PC-3 (cell line): ENCODE measurements around the gene ATF2. TPM values are rescaled to one million over a fixed set of nuclear protein-coding genes. Genes with fewer than 3 reads are reported as not detected.

Experiments
- ATAC-seq: fragments of 200-7000 bp; cut with Tn5 transposase; 2 replicates; pipeline ENCODE4 v1.9.1; 2020; ENCODE audit warnings: mild to moderate bottlenecking, moderate library complexity
- BruUV-seq: library from RNA; stranded (reverse); fragments of 400-500 nt; replicated peaks from 2 replicates; lab custom pipeline; 2021; lab: Mats Ljungman, UMichigan
- CTCF ChIA-PET: fragments of 300-600 bp; sonication (Branson Sonifier 250); formaldehyde crosslinking; loops from one replicate; lab custom pipeline; 2022; ENCODE audit warnings: antibody characterized with exemption; lab: Charles Lee
- POLR2A ChIA-PET: fragments of 300-600 bp; sonication (Branson Sonifier 250); formaldehyde crosslinking; loops from one replicate; lab custom pipeline; 2022; ENCODE audit warnings: antibody characterized with exemption; ENCODE audit not compliant: unreplicated experiment; lab: Charles Lee
- DNase-seq: peaks from one replicate; pipeline ENCODE4 v3.0.0-alpha.2; 2015
- H2AFZ ChIP-seq: fragments of 300-600 bp; sonication (generic); 2 replicates; pipeline ENCODE4 v1.6.0; 2016; ENCODE audit warnings: antibody characterized with exemption, low read length
- H3F3A ChIP-seq: fragments of 300-600 bp; sonication (generic); one replicate; pipeline ENCODE4 v1.6.0; 2017; ENCODE audit warnings: antibody characterized with exemption, low read length, control low read depth, mild to moderate bottlenecking; ENCODE audit not compliant: unreplicated experiment
- H3K27ac ChIP-seq: fragments of 300-600 bp; sonication (generic); 2 replicates; pipeline ENCODE4 v1.5.1; 2016; ENCODE audit warnings: mild to moderate bottlenecking, low read length
- H3K27me3 ChIP-seq: fragments of 300-600 bp; sonication (generic); 2 replicates; pipeline ENCODE4 v1.6.1; 2016; ENCODE audit warnings: low read length, mixed read lengths
- H3K36me3 ChIP-seq: fragments of 300-600 bp; sonication (generic); 2 replicates; pipeline ENCODE4 v1.6.1; 2016; ENCODE audit warnings: low read depth, mixed run types, low read length, mixed read lengths
- H3K4me1 ChIP-seq: fragments of 300-600 bp; sonication (generic); 2 replicates; pipeline ENCODE4 v1.5.1; 2016; ENCODE audit warnings: low read length; ENCODE audit not compliant: insufficient read depth
- H3K4me2 ChIP-seq: fragments of 300-600 bp; sonication (generic); 2 replicates; pipeline ENCODE4 v1.6.0; 2016; ENCODE audit warnings: low read length
- H3K4me3 ChIP-seq: fragments of 300-600 bp; sonication (generic); 2 replicates; pipeline ENCODE4 v1.5.1; 2016; ENCODE audit warnings: mild to moderate bottlenecking, low read length, mixed read lengths
- H3K79me2 ChIP-seq: fragments of 300-600 bp; sonication (generic); 2 replicates; pipeline ENCODE4 v1.6.1; 2017; ENCODE audit warnings: low read length, mixed read lengths
- H3K9ac ChIP-seq: fragments of 300-600 bp; sonication (generic); 2 replicates; pipeline ENCODE4 v1.6.0; 2016; ENCODE audit warnings: mild to moderate bottlenecking, low read length
- H3K9me2 ChIP-seq: fragments of 300-600 bp; sonication (generic); replicated peaks from 2 replicates; pipeline ENCODE4 v1.6.1; 2016; ENCODE audit warnings: mixed run types, low read length, mixed read lengths
- H3K9me3 ChIP-seq: fragments of 300-600 bp; sonication (generic); 2 replicates; pipeline ENCODE4 v1.6.1; 2016; ENCODE audit warnings: low read length, mixed read lengths
- H4K20me1 ChIP-seq: fragments of 300-600 bp; sonication (generic); 2 replicates; pipeline ENCODE4 v1.6.1; 2016; ENCODE audit warnings: low read length, mixed read lengths
- CTCF ChIP-seq: fragments of 300-600 bp; sonication (generic); conservative IDR thresholded peaks from 2 replicates; pipeline ENCODE4 v1.5.1; 2017; ENCODE audit warnings: antibody characterized with exemption, low read depth, mild to moderate bottlenecking, low read length
- EZH2 ChIP-seq: fragments of 300-600 bp; sonication (generic); IDR thresholded peaks from one replicate; pipeline ENCODE4 v1.6.1; 2017; ENCODE audit warnings: antibody characterized with exemption, mild to moderate bottlenecking, low read length; ENCODE audit not compliant: unreplicated experiment
- EZH2phosphoT487 ChIP-seq: fragments of 300-600 bp; sonication (generic); IDR thresholded peaks from 2 replicates; pipeline ENCODE4 v1.6.1; 2018; ENCODE audit warnings: mild to moderate bottlenecking, antibody characterized with exemption, low read length, borderline replicate concordance
- intact Hi-C: fragments of 100-400 bp; cut with micrococcal nuclease; formaldehyde crosslinking; loops from 2 replicates; pipeline ENCODE4 v1.9.0; 2023
- total RNA-seq: library from RNA; depleted of rRNA; stranded (reverse); fragments of >200 nt; gene quantifications from 2 replicates; pipeline ENCODE4 v1.2.3, GENCODE V29; 2014

The ATF2 gene
- total RNA-seq, 1 experiment from 2014 or later, result 12.6 TPM

GRCh38 chr2:175107146-175107545, 60.9 kb downstream of the ATF2 start:
- no peak overlapping the region for H3K4me3 ChIP-seq
- no peak overlapping the region for H3K4me2 ChIP-seq
- intact Hi-C loops, result no loop called here
- TF ChIP-seq CTCF, result no peak
- TF ChIP-seq EZH2, result no peak
- no peak for TF ChIP-seq EZH2phosphoT487
- H3K27me3 ChIP-seq, result no peaks in the 10 kb centered on the region
- H3K9ac ChIP-seq, result no peak overlapping the region
- no peak overlapping the region for H3K27ac ChIP-seq
- no peak for DNase-seq
- H3K36me3 ChIP-seq, result peaks cover 6% of the 10 kb centered on the region; the same call in 1 of the 2 replicates
- POLR2A ChIA-PET, result no interaction called here
- no peak overlapping the region for H2AFZ ChIP-seq
- no peak for ATAC-seq
- H4K20me1 ChIP-seq, result no peaks in the 10 kb centered on the region
- no peaks in the 10 kb centered on the region for H3K79me2 ChIP-seq
- H3K9me3 ChIP-seq, result no peaks in the 10 kb centered on the region
- CTCF ChIA-PET, result no interaction called here
- BruUV-seq, result no TSS peak
- H3F3A ChIP-seq, result peaks cover 7% of the 10 kb centered on the region
- no peaks in the 10 kb centered on the region for H3K4me1 ChIP-seq
- H3K9me2 ChIP-seq, result no peaks in the 10 kb centered on the region

- Histone ChIP-seq H3K36me3 (0 out of 2 replicates have a peak, but pooled peaks cover 10% of the 10 kb centered on the region), H4K20me1 (no peaks in the 10 kb centered on the region), H3K4me1 (no peaks in the 10 kb centered on the region), H3K27me3 (no peaks in the 10 kb centered on the region), H3K4me3 (no peak overlapping the region), H3K4me2 (no peak overlapping the region), H3K9me3 (no peaks in the 10 kb centered on the region), H3K27ac (no peak overlapping the region), H3F3A (no peaks in the 10 kb centered on the region), H2AFZ (no peak overlapping the region), H3K79me2 (no peaks in the 10 kb centered on the region), H3K9ac (no peak overlapping the region), H3K9me2 (no peaks in the 10 kb centered on the region)
- TF ChIP-seq EZH2phosphoT487 (no peak), CTCF (no peak), EZH2 (no peak)
- no peak for DNase-seq
- CTCF ChIA-PET, result no interaction called here
- no TSS peak for BruUV-seq
- intact Hi-C loops, result no loop called here
- POLR2A ChIA-PET, result no interaction called here
- ATAC-seq, result no peak
Measured at GRCh38 chr2:175103191-175103590, 64.8 kb downstream of the ATF2 start.

- ChIA-PET POLR2A (no interaction called here), CTCF (no interaction called here)
- Histone ChIP-seq H3K79me2 (no peaks in the 10 kb centered on the region), H3K4me3 (no peak overlapping the region), H3F3A (no peaks in the 10 kb centered on the region), H2AFZ (no peak overlapping the region), H3K27ac (no peak overlapping the region), H3K9ac (no peak overlapping the region), H3K4me2 (no peak overlapping the region), H3K36me3 (peaks cover 10% of the 10 kb centered on the region; the same call in 1 of the 2 replicates), H3K9me2 (no peaks in the 10 kb centered on the region), H3K4me1 (peaks cover 13% of the 10 kb centered on the region), H3K9me3 (no peaks in the 10 kb centered on the region), H4K20me1 (no peaks in the 10 kb centered on the region), H3K27me3 (no peaks in the 10 kb centered on the region)
- TF ChIP-seq EZH2phosphoT487 (no peak), CTCF (no peak), EZH2 (no peak)
- intact Hi-C loops, result no loop called here
- no TSS peak for BruUV-seq
- ATAC-seq (no peak), DNase-seq (no peak)
Measured at GRCh38 chr2:175101514-175101913, 66.5 kb downstream of the ATF2 start.
